ENCODE results near the gene ATP1A2.

ATP1A2 gene

GRCh38 chr1:160090760-160091159, 24.8 kb upstream of the ATP1A2 start:
- TF ChIP-seq CTCF (IDR thresholded peaks at IDR 0.05; ENCODE audit: insufficient read depth, low read length, poor library complexity, severe bottlenecking) (no peak), EZH2phosphoT487 (conservative IDR thresholded peaks at IDR 0.05; ENCODE audit: low read length) (no peak)
- no peak overlapping the region for H3K4me2 ChIP-seq (ENCODE audit: low read depth, low read length, poor library complexity, severe bottlenecking)
- H3K4me3 ChIP-seq (ENCODE audit: insufficient read depth, low read length, poor library complexity, severe bottlenecking), result no peak overlapping the region
- no peak overlapping the region for H2AFZ ChIP-seq (ENCODE audit: low read depth, low read length, severe bottlenecking)
- no peaks in the 10 kb centered on the region for H3K9me2 ChIP-seq (replicated peaks; ENCODE audit: insufficient read depth, low read length)
- no peaks in the 10 kb centered on the region for H3F3A ChIP-seq (ENCODE audit: insufficient read depth)
- no peaks in the 10 kb centered on the region for H3K27me3 ChIP-seq (ENCODE audit: low read length)
- no peaks in the 10 kb centered on the region for H3K79me2 ChIP-seq (ENCODE audit: insufficient read depth, low read length)
- no peak overlapping the region for H3K9ac ChIP-seq (ENCODE audit: low read length)
- no peaks in the 10 kb centered on the region for H3K36me3 ChIP-seq (ENCODE audit: low read length)
- H3K27ac ChIP-seq (ENCODE audit: low read depth, low read length), result no peak overlapping the region
- H3K9me3 ChIP-seq (ENCODE audit: insufficient read depth, low read length), result no peaks in the 10 kb centered on the region
- H4K20me1 ChIP-seq (ENCODE audit: low read depth, low read length), result no peaks in the 10 kb centered on the region

DNA sequence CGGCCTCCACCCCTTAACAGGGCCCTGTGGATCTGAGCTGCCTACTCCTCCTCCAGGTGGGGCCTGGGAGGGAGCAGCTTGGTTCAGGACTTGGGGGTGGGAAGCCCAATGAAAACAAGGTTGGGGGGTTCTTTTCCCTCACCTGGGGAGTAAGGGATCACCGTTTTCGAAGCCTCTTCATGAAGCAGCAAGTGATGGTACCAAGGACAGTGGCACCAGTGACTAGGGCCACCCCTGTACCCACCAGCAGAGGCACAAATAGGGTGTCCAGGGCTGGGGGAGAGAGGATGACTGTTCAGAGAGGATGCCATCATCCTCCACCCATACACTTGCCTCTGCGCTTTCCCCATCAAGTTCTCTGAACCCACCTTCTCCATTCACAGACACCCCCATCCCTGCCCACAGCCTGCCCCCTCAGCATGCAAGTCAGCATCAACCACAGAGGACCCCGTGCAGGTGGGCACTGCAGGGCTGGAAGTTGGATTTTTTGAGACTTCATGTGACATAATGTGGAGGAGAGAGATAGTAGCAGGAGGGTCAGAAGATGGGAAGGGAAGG, 23.8 kb upstream of the ATP1A2 start:
- no peak overlapping the region for H3K4me2 ChIP-seq (ENCODE audit: low read depth, low read length, poor library complexity, severe bottlenecking)
- no peaks in the 10 kb centered on the region for H3K9me3 ChIP-seq (ENCODE audit: insufficient read depth, low read length)
- H3K4me3 ChIP-seq (ENCODE audit: insufficient read depth, low read length, poor library complexity, severe bottlenecking), result no peak overlapping the region
- H3K9ac ChIP-seq (ENCODE audit: low read length), result no peak overlapping the region
- no peak overlapping the region for H2AFZ ChIP-seq (ENCODE audit: low read depth, low read length, severe bottlenecking)
- no peaks in the 10 kb centered on the region for H3F3A ChIP-seq (ENCODE audit: insufficient read depth)
- TF ChIP-seq EZH2phosphoT487 (conservative IDR thresholded peaks at IDR 0.05; ENCODE audit: low read length) (no peak), CTCF (IDR thresholded peaks at IDR 0.05; ENCODE audit: insufficient read depth, low read length, poor library complexity, severe bottlenecking) (no peak)
- H4K20me1 ChIP-seq (ENCODE audit: low read depth, low read length), result no peaks in the 10 kb centered on the region
- H3K27ac ChIP-seq (ENCODE audit: low read depth, low read length), result no peak overlapping the region
- no peaks in the 10 kb centered on the region for H3K27me3 ChIP-seq (ENCODE audit: low read length)
- no peaks in the 10 kb centered on the region for H3K79me2 ChIP-seq (ENCODE audit: insufficient read depth, low read length)
- H3K9me2 ChIP-seq (replicated peaks; ENCODE audit: insufficient read depth, low read length), result no peaks in the 10 kb centered on the region
- H3K36me3 ChIP-seq (ENCODE audit: low read length), result no peaks in the 10 kb centered on the region

- Histone ChIP-seq H2AFZ (ENCODE audit: low read depth, low read length, severe bottlenecking) (no peak overlapping the region), H3K9me3 (ENCODE audit: insufficient read depth, low read length) (no peaks in the 10 kb centered on the region), H3K27ac (ENCODE audit: low read depth, low read length) (no peak overlapping the region), H3K79me2 (ENCODE audit: insufficient read depth, low read length) (no peaks in the 10 kb centered on the region), H3K36me3 (ENCODE audit: low read length) (no peaks in the 10 kb centered on the region), H3K4me2 (ENCODE audit: low read depth, low read length, poor library complexity, severe bottlenecking) (no peak overlapping the region), H3K4me3 (ENCODE audit: insufficient read depth, low read length, poor library complexity, severe bottlenecking) (no peak overlapping the region), H3K9ac (ENCODE audit: low read length) (no peak overlapping the region), H3F3A (ENCODE audit: insufficient read depth) (no peaks in the 10 kb centered on the region), H3K9me2 (replicated peaks; ENCODE audit: insufficient read depth, low read length) (no peaks in the 10 kb centered on the region), H3K27me3 (ENCODE audit: low read length) (no peaks in the 10 kb centered on the region), H4K20me1 (ENCODE audit: low read depth, low read length) (no peaks in the 10 kb centered on the region)
- TF ChIP-seq CTCF (IDR thresholded peaks at IDR 0.05; ENCODE audit: insufficient read depth, low read length, poor library complexity, severe bottlenecking) (no peak), EZH2phosphoT487 (conservative IDR thresholded peaks at IDR 0.05; ENCODE audit: low read length) (no peak)
These were observed 23.0 kb upstream of the ATP1A2 start for GRCh38 chr1:160092366-160093068.

Measured in SU-DHL-6 (cell line).